ENCODE data around the gene ZSCAN21.

DNA sequence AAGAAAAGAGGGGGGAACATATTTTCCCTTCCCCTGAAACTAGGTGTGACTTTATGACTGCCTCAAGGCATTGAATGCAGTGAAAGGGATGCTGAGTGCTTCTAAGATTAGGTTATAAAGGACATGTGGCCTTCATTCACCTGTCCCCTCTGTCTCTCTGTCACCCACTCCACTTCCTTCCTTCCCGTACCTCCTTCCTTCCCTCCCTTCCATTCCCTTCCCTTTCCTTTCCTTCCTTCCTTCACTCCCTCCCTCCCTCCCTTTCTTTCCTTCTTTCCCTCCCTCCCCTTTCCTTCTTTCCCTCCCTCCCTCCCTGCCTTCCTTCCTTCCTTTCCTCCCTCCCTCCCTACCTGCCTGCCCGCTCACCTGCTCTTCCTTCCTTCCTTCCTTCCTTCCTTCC, 38.7 kb upstream of the ZSCAN21 start:
- no peak for TF ChIP-seq CTCF (IDR thresholded peaks at IDR 0.05)
- TF ChIP-seq POLR2A (IDR thresholded peaks at IDR 0.05) = no peak
